Measurements from ENCODE around the gene ITIH5. TPM values are rescaled to one million over a fixed set of nuclear protein-coding genes. Genes with fewer than 3 reads are reported as not detected.
"Not testable (repeated sequence)": the region's sequence is repeated elsewhere in the genome, so short reads cannot be mapped to it uniquely, and the experiment has no call there.

The ITIH5 gene
- not detected in 2 replicates for total RNA-seq

DNA sequence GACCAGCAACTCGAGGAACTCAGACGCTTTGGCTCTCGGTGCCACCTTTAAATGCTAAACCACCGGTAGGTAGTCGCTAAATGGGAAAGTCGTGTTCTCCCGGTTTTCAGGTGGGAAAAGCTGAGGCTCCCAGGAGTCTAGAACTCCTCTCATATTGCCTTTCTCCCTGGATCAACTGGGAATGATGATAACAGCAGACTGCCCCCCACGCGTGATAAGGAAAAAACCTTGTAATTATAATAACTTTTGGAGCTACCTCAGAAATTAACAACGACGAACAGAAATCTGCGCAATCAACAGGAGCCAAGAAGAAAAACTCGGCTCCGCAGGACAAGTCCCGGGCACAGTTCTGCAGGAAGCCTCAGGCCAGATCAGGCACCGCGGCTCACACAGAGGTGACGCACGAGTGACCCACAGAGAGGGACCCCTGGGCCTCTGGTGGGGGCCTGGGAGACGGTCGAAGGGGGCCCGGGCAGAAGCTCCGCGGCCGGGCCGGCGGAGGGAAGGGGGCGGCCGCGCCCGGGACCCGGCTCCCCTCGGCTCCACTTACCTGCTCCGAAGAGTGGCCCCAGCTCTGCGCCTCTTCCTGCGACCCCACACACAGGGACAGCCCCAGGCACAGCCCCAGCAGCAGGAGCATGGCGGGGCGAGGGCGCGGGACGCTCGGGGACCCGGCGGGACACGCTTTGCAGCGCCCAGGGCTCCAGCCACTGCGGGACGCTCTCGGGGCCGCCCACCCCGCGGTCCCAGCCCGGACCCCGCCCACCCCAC lies at the start of gene ITIH5:
Gene ITIH5 (minus strand): TSS at position 714 of the 771 bp plus-strand sequence. CDS start 74 bp downstream, at position 640.
- intact Hi-C loops (cut with micrococcal nuclease): no loop called here

DNA sequence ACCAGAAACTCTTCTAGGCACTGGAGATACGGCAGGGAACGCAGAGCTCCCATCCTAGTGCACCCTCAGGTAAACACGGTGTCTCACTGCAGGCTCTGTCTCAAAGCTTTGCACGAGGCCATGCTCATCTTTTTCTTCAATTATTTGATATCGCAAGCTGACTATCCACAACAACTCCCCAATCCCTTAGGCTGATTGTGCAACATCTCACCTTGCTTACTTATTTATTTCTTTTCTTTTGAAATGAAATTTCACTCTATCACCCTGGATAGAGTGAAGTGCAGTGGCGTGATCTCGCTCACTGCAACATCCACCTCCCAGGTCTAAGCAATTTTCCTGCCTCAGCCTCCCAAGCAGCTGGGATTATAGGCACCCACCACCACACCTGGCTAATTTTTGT lies 48.7 kb upstream of the ITIH5 start:
- intact Hi-C loops (cut with micrococcal nuclease): no loop called here

DNA sequence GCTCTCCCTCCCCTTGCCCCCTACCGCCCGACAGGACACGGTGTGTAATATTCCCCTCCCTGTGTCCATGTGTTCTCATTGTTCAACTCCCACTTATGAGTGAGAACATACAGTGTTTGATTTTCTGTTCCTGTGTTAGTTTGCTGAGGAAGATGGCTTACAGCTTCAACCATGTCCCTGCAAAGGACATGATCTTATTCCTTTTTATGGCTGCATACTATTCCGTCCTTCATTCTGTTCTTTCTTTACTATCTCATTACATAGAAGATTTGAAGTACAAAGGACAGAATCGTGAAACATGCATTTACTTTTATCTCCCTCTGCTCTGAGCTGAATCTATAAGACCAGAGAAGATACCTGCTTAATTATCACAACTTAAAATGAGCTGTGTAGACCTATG lies 44.3 kb upstream of the ITIH5 start:
- intact Hi-C loops (cut with micrococcal nuclease): not testable (repeated sequence)

DNA sequence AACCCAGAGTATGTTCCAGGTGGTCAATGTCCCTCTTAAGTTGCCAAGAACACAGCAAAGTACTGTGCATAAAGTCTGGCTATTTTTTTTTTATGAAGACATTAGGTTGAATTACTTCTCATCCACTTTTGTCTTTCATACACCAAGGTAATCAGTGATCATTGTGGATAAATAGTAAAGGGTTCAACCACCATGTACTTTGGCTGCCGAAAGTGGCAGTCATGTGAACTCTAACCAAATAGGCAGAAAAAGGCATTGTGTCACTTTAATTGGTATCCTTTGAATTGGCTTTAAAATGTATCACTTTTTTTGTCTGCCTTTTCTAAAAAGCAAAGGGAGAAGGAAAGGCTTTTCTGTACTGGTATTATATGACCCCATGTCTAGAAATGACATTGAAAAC lies 43.7 kb upstream of the ITIH5 start:
- intact Hi-C loops (cut with micrococcal nuclease): no loop called here

- intact Hi-C loops (cut with micrococcal nuclease): no loop called here
Measured at GRCh38 chr10:7708832-7709231, 42.1 kb upstream of the ITIH5 start.

DNA sequence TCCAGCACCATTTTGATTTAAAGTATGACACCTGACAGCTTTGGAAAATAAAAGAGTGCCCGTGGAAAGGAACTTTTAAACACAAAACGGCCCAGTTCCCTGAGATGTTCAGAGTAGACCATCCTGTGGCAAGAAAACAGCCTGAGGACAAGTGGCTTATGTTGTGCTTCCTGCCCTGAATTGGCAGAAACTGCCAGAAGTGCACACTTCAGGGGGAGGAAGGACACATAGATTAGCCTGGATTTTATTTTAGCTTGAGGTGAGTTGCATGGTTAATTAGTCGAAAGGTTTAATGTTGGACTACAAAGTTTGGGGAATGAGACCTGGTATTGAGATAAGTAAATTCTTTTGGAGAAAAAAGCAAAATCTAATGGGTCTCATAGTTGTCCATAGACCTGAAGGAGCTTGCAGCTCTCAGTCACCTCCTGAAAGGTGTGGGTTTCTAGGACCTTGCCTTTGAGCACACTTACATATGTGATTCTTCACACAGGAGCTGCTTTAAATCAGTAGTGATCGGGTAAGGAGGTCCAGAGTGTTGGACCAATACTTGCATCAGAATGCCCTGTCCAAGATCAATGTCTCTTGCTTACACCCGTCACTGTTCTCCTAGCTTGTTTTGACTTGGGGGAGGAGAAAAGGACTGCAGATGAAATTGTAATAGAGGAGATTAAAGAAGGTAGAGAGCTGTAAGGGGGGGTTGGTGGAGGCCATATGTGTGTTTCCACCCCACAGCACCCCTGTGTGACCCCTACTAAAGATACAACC lies 41.3 kb upstream of the ITIH5 start:
- intact Hi-C loops (cut with micrococcal nuclease): no loop called here

DNA sequence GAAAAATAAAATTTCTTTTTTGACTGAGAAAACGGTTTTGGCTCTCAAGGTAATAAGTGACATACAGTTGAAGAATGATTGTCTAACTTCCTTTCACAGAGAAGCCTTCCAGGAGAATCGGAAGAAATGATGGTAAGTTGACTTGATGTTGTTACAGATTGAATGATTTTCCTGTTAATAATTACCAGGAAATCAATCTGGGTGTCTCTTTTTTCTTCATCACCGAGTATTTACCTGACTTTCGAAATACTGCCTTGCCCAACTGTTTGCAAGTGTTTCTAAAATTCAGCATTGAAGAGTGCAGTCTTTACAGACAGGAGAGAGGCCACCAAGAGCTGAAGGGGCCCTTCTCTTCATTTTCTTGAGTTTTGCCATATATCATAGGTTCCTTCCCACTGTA lies 40.3 kb upstream of the ITIH5 start:
- intact Hi-C loops (cut with micrococcal nuclease): no loop called here

- intact Hi-C loops (cut with micrococcal nuclease): no loop called here
Measured at GRCh38 chr10:7706534-7707073, 39.8 kb upstream of the ITIH5 start.

DNA sequence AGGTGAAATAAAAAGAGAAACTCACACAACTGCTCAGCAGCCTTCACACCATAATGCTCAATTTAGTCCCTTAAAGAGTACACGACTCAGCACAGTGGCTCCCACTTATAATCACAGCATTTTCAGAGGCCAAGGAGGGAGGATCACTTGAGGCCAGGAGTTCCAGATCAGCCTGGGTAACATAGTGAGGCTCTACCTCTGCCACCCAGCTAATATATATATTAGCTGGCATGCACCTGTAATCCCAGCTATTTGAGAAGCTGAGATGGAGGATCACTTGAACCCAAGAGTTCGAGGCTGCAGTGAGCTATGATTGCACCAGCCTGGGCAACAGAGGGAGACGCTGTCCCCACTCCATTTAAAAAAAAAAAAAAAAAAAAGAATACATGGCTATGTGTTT lies 38.6 kb upstream of the ITIH5 start:
- intact Hi-C loops (cut with micrococcal nuclease): no loop called here

DNA sequence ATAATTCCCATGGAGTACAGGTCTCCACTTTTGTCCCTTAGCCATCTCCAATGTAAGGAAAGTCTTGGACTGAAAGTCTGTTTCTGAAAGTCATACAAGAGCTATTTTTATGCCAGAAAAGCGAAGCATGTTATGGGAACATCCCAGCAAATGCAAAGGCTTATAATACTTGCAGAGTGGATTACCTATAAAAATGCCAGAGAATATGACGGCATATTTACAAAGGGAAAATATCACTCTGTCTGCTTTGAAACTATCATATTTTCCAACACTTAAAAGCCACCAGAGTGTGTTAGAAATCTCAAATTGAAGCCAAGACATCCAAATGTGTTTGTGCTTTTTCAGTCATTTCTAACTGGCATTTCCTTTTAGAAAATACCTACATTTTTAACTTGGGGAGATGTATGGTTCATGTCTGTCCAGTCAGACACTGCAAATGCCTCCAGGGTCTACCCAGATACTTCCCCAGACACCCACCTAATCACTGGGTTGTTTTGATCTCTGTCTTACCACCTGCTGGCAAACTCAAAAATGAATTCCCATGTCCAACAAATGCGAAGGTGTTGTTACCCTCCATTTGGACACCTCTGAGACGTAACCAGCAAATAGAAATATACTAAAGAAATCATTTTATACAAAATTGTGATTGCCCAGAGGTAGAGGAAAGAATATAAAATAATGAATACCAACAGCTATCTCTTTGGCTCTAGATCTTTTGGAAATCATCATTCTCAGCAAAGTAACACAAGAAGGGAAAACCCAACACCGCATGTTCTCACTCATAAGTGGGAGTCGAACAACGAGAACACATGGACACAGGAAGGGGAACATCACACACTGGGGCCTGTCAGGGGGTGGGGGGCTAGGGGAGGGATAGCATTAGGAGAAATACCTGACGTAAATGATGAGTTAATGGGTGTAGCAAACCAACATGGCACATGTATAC lies 37.6 kb upstream of the ITIH5 start:
- intact Hi-C loops (cut with micrococcal nuclease): no loop called here

DNA sequence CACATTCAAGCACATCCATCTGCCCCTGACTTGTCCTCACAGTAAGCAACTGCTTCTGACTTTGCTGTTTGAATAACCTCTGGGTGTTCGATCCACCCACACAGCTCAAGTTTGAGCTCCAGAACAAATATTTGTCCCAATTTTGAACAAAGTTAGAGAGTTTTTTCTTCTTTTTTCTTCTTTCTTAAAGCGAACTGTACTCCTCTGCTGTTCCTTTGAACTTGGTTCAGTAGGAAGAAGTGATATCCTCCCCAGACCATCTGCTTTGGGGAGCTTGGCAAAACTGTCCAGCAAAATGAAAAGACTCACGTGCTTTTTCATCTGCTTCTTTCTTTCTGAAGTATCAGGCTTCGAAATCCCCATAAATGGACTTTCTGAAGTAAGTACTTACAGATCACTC lies 36.4 kb upstream of the ITIH5 start, which contains the start of gene ITIH2:
Gene ITIH2 (plus strand): TSS at position 177 of the 400 bp plus-strand sequence. CDS start 119 bp downstream, at position 296.
- intact Hi-C loops (cut with micrococcal nuclease): no loop called here

DNA sequence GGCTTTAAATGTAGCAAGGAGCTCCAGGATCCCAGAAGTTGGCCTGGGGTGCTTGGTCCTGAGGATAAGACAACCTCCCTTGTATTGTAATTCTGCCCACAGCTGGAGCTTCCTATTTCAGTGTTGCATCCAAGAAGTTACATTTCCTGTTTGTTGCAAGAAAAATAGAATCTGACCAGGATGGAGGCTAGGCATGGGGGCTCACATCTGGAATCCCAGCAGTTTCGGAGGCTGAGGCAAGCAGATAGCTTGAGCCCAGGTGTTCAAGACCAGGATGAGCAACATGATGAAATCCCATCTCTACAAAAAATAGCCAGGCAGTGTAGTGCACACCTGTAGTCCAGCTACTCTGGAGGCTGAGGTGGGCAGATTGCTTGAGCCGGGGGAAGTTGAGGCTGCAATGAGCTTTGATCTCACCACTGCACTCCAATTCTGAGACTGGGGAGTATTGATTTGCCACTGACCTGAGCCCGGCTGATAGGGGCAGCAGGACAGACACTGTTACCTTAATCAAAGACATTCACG lies 35.6 kb upstream of the ITIH5 start:
- intact Hi-C loops (cut with micrococcal nuclease): no loop called here

- intact Hi-C loops (cut with micrococcal nuclease): no loop called here
Measured at GRCh38 chr10:7701158-7701742, 34.5 kb upstream of the ITIH5 start.

DNA sequence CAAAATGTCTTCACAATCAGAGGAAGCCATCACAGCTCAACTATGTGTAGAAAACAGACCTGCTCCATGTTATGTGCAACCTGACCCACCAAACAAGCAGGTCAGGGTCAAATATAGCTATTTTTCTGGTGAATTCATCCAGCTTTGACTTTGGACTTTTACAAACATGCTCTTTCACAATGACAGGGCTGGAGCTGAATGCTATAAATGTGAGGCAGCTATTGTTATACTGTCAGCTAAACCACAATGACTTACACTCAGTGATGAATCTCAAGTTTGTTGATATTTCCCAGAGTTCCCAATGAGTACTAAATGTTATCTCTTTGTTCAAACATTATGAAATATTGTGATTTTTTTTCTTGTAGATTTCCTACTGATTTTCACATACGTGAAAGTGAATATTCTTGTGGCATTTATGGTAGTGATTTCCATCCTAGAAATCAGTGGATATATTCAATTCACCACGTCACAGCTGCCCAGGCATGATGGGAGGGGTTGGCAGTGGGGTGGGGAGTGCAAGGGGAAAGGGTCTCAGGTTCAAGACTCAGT lies 33.9 kb upstream of the ITIH5 start:
- intact Hi-C loops (cut with micrococcal nuclease): no loop called here

GRCh38 chr10:7697426-7697825 lies 30.7 kb upstream of the ITIH5 start:
- intact Hi-C loops (cut with micrococcal nuclease): no loop called here

- intact Hi-C loops (cut with micrococcal nuclease): no loop called here
Measured at GRCh38 chr10:7696545-7696944, 29.8 kb upstream of the ITIH5 start.

DNA sequence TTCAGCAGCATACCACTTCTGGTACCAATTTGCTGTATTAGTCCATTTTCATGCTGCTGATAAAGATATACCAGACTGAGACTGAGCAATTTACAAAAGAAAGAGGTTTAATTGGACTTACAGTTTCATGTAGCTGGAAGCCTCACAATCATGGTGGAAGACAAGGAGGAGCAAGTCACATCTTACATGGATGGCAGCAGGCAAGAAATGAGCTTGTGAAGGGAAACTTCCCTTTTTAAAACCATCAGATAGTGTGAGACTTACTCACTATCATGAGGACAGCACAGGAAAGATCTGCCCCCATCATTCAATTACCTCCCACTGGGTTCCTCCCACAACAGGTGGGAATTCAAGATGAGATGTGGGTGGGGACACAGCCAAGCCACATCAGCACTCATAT lies 26.4 kb upstream of the ITIH5 start:
- intact Hi-C loops (cut with micrococcal nuclease): not testable (repeated sequence)

- intact Hi-C loops (cut with micrococcal nuclease): not testable (repeated sequence)
Measured at GRCh38 chr10:7692368-7692767, 25.6 kb upstream of the ITIH5 start.

DNA sequence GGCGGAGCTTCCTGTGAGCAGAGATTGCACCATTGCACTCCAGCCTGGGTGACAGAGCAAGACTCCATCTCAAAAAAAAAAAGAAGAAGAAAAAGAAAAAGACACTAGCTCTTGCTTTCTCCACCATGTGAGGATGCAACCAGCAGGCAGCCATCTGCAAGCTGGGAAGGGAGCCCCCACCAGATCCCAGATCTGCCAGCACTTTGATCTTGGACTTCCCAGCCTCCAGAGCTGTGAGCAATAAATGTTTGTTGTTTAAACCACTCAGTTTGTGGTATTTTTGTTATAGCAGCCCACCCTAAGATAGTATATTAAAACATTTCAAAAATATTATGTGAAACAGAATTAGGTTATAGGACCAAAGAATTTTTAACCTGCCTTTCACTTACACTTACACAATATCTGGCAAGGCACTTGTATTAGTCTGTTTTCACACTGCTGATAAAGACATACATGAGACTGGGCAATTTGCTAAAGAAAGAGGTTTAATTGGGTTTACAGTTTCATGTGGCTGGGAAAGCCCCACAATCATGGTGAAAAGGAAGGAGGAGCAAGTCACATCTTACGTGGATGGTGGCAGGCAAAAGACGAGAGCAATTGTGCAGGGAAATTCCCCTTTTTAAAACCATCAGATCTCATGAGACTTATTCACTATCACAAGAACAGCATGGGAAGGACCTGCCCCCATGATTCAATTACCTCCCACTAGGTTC lies 24.3 kb upstream of the ITIH5 start:
- intact Hi-C loops (cut with micrococcal nuclease): not testable (repeated sequence)
